ENCODE data around the gene PCBP3. TPM values are rescaled to one million over a fixed set of nuclear protein-coding genes. Genes with fewer than 3 reads are reported as not detected.

The PCBP3 gene
- total RNA-seq, 4 donors from 2014 or later = 0.77 to 8.6 (median 3.2) TPM; not detected in 1

GRCh38 chr21:45971616-45972352 lies 328.3 kb downstream of the PCBP3 start:
- Histone ChIP-seq H3K27ac (peak overlapping the region; percentile 96 to 98), H3K4me1 (peaks cover 14 to 26% of the 10 kb centered on the region in 2 donors), H3K9me3 (no peaks in the 10 kb centered on the region), H3K27me3 (no peaks in the 10 kb centered on the region), H3K36me3 (no peaks in the 10 kb centered on the region), H3K4me3 (peak overlapping the region; percentile 31 to 60)
- DNase-seq = peak; percentile 79 to 82
- intact Hi-C loops (cut with DNase I; ENCODE audit: low total_unique reads) = loop anchor here (2.0 to 10.0 kb wide), 2 partner anchors 127 to 253 kb away; partner anchors contain the start of genes COL6A2 and LSS
- TF ChIP-seq CTCF (IDR thresholded peaks at IDR 0.05) (no peak), POLR2A (IDR thresholded peaks at IDR 0.05) (no peak)

- Histone ChIP-seq H3K36me3 (no peaks in the 10 kb centered on the region), H3K27me3 (no peaks in the 10 kb centered on the region), H3K27ac (peak overlapping the region; percentile 96 to 98), H3K4me3 (peak overlapping the region; percentile 31 to 60), H3K9me3 (no peaks in the 10 kb centered on the region), H3K4me1 (peaks cover 14 to 26% of the 10 kb centered on the region in 2 donors)
- no peak for TF ChIP-seq POLR2A (IDR thresholded peaks at IDR 0.05)
- intact Hi-C loops (cut with DNase I; ENCODE audit: low total_unique reads) = loop anchor here (10.0 kb wide), 1 partner anchor 252 kb away; the partner anchor contains the start of gene LSS
- peak in 1 of 2 donors; percentile 67 for DNase-seq
Observed at GRCh38 chr21:45972353-45972715, 328.8 kb downstream of the PCBP3 start.

GRCh38 chr21:45972716-45973474 lies 329.4 kb downstream of the PCBP3 start:
- H3K27ac ChIP-seq = peak overlapping the region; percentile 96 to 98
- no peaks in the 10 kb centered on the region for H3K27me3 ChIP-seq
- H3K4me3 ChIP-seq = peak overlapping the region; percentile 31 to 60
- peak; percentile 96 for DNase-seq
- intact Hi-C loops (cut with DNase I; ENCODE audit: low total_unique reads) = loop anchor here (10.0 kb wide), 1 partner anchor 252 kb away; the partner anchor contains the start of gene LSS
- peaks cover 14 to 26% of the 10 kb centered on the region in 2 donors for H3K4me1 ChIP-seq
- no peaks in the 10 kb centered on the region for H3K9me3 ChIP-seq
- H3K36me3 ChIP-seq = no peaks in the 10 kb centered on the region
- TF ChIP-seq POLR2A (IDR thresholded peaks at IDR 0.05) = peak in 1 of 2 donors; percentile 50
- peak in 1 of 4 experiments; percentile 4 for TF ChIP-seq CTCF (IDR thresholded peaks at IDR 0.05)

- peak overlapping the region; percentile 31 to 60 for H3K4me3 ChIP-seq
- peak; percentile 92 to 94 for DNase-seq
- peak; percentile 34 to 65 for TF ChIP-seq POLR2A (IDR thresholded peaks at IDR 0.05)
- TF ChIP-seq CTCF (IDR thresholded peaks at IDR 0.05) = peak; percentile 74 to 83 (median 76)
- H3K4me1 ChIP-seq = peaks cover 14 to 28% of the 10 kb centered on the region in 2 donors
- no peaks in the 10 kb centered on the region for H3K9me3 ChIP-seq
- H3K36me3 ChIP-seq = no peaks in the 10 kb centered on the region
- peak overlapping the region; percentile 96 to 98 for H3K27ac ChIP-seq
- intact Hi-C loops (cut with DNase I; ENCODE audit: low total_unique reads) = loop anchor here (10.0 kb wide), 1 partner anchor 251 kb away; the partner anchor contains the start of gene LSS
- no peaks in the 10 kb centered on the region for H3K27me3 ChIP-seq
Observed at GRCh38 chr21:45973475-45974072, 330.0 kb downstream of the PCBP3 start.
